HepG2 (cell line): ENCODE measurements around the gene KIAA1328. TPM values are rescaled to one million over a fixed set of nuclear protein-coding genes. Genes with fewer than 3 reads are reported as not detected.

ENCODE experiments used
- ATAC-seq: fragments of 200-7000 bp; cut with Tn5 transposase; 3 replicates; pipeline ENCODE4 v1.9.1; 2020; ENCODE audit warnings: mild to moderate bottlenecking, moderate library complexity
- BruUV-seq: library from RNA; stranded (reverse); fragments of 400-500 nt; replicated peaks from 2 replicates; lab custom pipeline; 2021; lab: Mats Ljungman, UMichigan
- CTCF ChIA-PET: fragments of 300-600 bp; formaldehyde crosslinking; extraction: SDS; loops from one replicate; lab custom pipeline; 2021; ENCODE audit warnings: low total read pairs, inconsistent platforms, low intra/inter-chr PET ratio; lab: Yijun Ruan, JAX
- POLR2A ChIA-PET: fragments of 350-600 bp; sonication (Branson Sonifier 250); formaldehyde crosslinking; loops from one replicate; lab custom pipeline; 2020; ENCODE audit warnings: antibody characterized with exemption, inconsistent platforms; lab: Yijun Ruan, JAX
- DNase-seq: peaks from one replicate; pipeline ENCODE4 v3.0.0-alpha.2; 2015; ENCODE audit warnings: low spot score
- FAIRE-seq: peaks from 3 replicates; lab custom pipeline; 2011; peaks lifted over from hg19 to GRCh38; lab: Jason Lieb, UNC
- H2AFZ ChIP-seq: one replicate; pipeline ENCODE4 v1.6.1; 2011; ENCODE audit warnings: low read length, inconsistent platforms
- H3K27ac ChIP-seq: fragments of 300-600 bp; 3 replicates; pipeline ENCODE4 v1.8.0; 2011; ENCODE audit warnings: mixed run types, mild to moderate bottlenecking, mixed read lengths, low read length, inconsistent platforms; ENCODE audit not compliant: insufficient read depth; ENCODE audit errors: extremely low read length
- H3K27me3 ChIP-seq, 2 experiments: fragments of 200-600 bp in 1 of 2; 2 replicates in 1 of 2; 3 replicates in 1 of 2; pipeline versions ENCODE4 v1.6.0 to v1.8.0; 2011; ENCODE audit warnings: low read length in 2 of 2, mild to moderate bottlenecking in 2 of 2, moderate library complexity in 2 of 2, inconsistent platforms in 1 of 2; ENCODE audit not compliant: insufficient read depth in 2 of 2, control insufficient read depth in 1 of 2
- H3K36me3 ChIP-seq, 2 experiments: fragments of 200-600 bp in 1 of 2; replicated peaks in 1 of 2; 2 replicates in 1 of 2; 3 replicates in 1 of 2; pipeline versions ENCODE4 v1.5.1 to v1.8.0; 2011; ENCODE audit warnings: low read length in 2 of 2, inconsistent platforms in 1 of 2; ENCODE audit not compliant: insufficient read depth in 2 of 2, control insufficient read depth in 1 of 2
- H3K4me1 ChIP-seq: 2 replicates; pipeline ENCODE4 v1.5.1; 2012; ENCODE audit warnings: low read length, inconsistent platforms; ENCODE audit not compliant: insufficient read depth
- H3K4me2 ChIP-seq: 2 replicates; pipeline ENCODE4 v1.6.0; 2011; ENCODE audit warnings: low read depth, low read length, inconsistent platforms
- H3K4me3 ChIP-seq, 3 experiments: fragments of 200-600 bp in 1 of 3; sonication (generic), shearing (Covaris generic) in 1 of 3; replicated peaks in 1 of 3; 2 replicates each; pipeline ENCODE4 v1.5.1; 2011 to 2016; ENCODE audit warnings: low read length in 3 of 3, inconsistent platforms in 2 of 3, low read depth in 2 of 3, mild to moderate bottlenecking in 2 of 3, control low read depth in 1 of 3, mixed read lengths in 1 of 3; ENCODE audit not compliant: insufficient read depth in 1 of 3
- H3K79me2 ChIP-seq: one replicate; pipeline ENCODE4 v1.6.1; 2011; ENCODE audit warnings: low read length, inconsistent platforms; ENCODE audit not compliant: insufficient read depth
- H3K9ac ChIP-seq: 2 replicates; pipeline ENCODE4 v1.6.0; 2011; ENCODE audit warnings: mild to moderate bottlenecking, low read depth, low read length, inconsistent platforms; ENCODE audit not compliant: insufficient read depth
- H3K9me3 ChIP-seq: 2 replicates; pipeline ENCODE4 v1.5.1; 2012; ENCODE audit warnings: mild to moderate bottlenecking, low read length
- H4K20me1 ChIP-seq: 2 replicates; pipeline ENCODE4 v1.6.0; 2011; ENCODE audit warnings: inconsistent platforms, mild to moderate bottlenecking, low read length, moderate library complexity; ENCODE audit not compliant: insufficient read depth
- ATF4 ChIP-seq, 2 experiments: fragments of 450-650 bp in 1 of 2; sonication (generic) in 1 of 2; formaldehyde crosslinking; IDR thresholded peaks; 2 replicates each; pipeline versions ENCODE4 v1.5.0 to v1.8.0; 2020 to 2022; ENCODE audit warnings: mild to moderate bottlenecking in 1 of 2, missing genetic modification reagents in 1 of 2
- FOXJ3 ChIP-seq: sonication (generic); formaldehyde crosslinking; IDR thresholded peaks from 2 replicates; pipeline ENCODE4 v1.4.0; 2020; ENCODE audit warnings: missing genetic modification reagents, mild to moderate bottlenecking, borderline replicate concordance
- KMT2B ChIP-seq: IDR thresholded peaks from 2 replicates; pipeline ENCODE4 v1.6.1; 2016; ENCODE audit warnings: missing genetic modification reagents, missing compliant biosample characterization
- MXI1 ChIP-seq: IDR thresholded peaks from 3 replicates; pipeline ENCODE4 v1.6.1; 2012; ENCODE audit warnings: low read depth, low read length, inconsistent platforms, borderline replicate concordance
- SNAI1 ChIP-seq: sonication (generic); formaldehyde crosslinking; IDR thresholded peaks from 2 replicates; pipeline ENCODE4 v1.5.0; 2020; ENCODE audit warnings: mild to moderate bottlenecking, missing genetic modification reagents, borderline replicate concordance
- TFE3 ChIP-seq: IDR thresholded peaks from 2 replicates; pipeline ENCODE4 v1.6.1; 2016
- WGBS: methylation state at CpG from one replicate; pipeline ENCODE4 v1.1.6; 2017; ENCODE audit warnings: low lambda C conversion rate; 5-methylcytosine and 5-hydroxymethylcytosine counted together
- in situ Hi-C: cut with HindIII; loops from 2 replicates; pipeline ENCODE4 v1.10.0; 2017; ENCODE audit warnings: low pct_unique_long_range_greater_than_20kb; ENCODE audit not compliant: extremely low pct_ligation_motif_present
- intact Hi-C: fragments of 100-400 bp; cut with micrococcal nuclease; formaldehyde crosslinking; loops from one replicate; pipeline ENCODE4 v1.10.0; 2022; ENCODE audit not compliant: unreplicated experiment
- polyA plus RNA-seq, 8 experiments: library from polyadenylated mRNA; depleted of rRNA in 3 of 8; stranded (reverse) in 7 of 8; unstranded in 1 of 8; fragments of >200 nt; fragmentation: Illumina TruSeq in 4 of 8; extraction: Trizol in 4 of 8; gene quantifications; 2 replicates each; pipeline versions ENCODE4 v1.2.1 to v1.2.3, GENCODE V29; 2011 to 2016; ENCODE audit warnings: low read depth in 4 of 8, missing spikeins in 1 of 8, mixed read lengths in 1 of 8; ENCODE audit not compliant: insufficient read depth in 1 of 8
- total RNA-seq, 5 experiments: library from RNA; depleted of rRNA; stranded (reverse); fragments of >200 nt; fragmentation: Illumina TruSeq; extraction: Trizol; gene quantifications; 2 replicates each; pipeline ENCODE4 v1.2.3, GENCODE V29; 2016; ENCODE audit warnings: low read depth in 1 of 5
- TF ChIP-seq, protein P1 (sequence below): sonication (generic); formaldehyde crosslinking; IDR thresholded peaks from 2 replicates; pipeline ENCODE4 v1.9.0; 2022; ENCODE audit warnings: missing genetic modification reagents, mild to moderate bottlenecking, borderline replicate concordance

Gene KIAA1328
- total and polyA plus RNA-seq, 2 of the 13 experiments (the other 11 are each of a cell fraction or from before 2014, with no cell fraction given) = 4.1 to 6.0 TPM

DNA sequence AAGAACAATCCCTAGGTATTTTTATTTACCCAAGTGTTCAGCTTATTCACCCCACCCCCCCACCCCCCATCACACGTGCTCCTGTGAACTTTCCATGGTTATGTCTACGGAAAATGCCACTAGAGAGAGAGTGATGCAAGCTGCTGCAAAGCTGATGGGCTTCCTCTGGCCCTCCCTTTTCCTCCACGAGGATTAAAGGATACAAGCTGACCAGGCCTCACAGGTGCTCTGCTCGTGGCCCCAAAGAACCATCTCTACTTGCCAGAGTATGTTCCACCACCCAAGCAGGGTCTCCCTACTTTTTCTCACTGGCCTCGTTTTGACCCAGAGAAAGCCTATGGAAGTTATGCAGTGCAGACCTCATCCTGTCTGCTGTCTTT lies 394.1 kb downstream of the KIAA1328 start:
- H3K4me1 ChIP-seq = no peaks in the 10 kb centered on the region
- no peak overlapping the region for H3K27ac ChIP-seq
- H3K4me3 ChIP-seq = no peak overlapping the region
- H3K36me3 ChIP-seq = no peaks in the 10 kb centered on the region
- ATAC-seq (no peak), FAIRE-seq (no peak), DNase-seq (no peak)
- WGBS = 52% methylated on average over 4 of the region's 5 CpGs
- no peaks in the 10 kb centered on the region for H4K20me1 ChIP-seq
- POLR2A ChIA-PET = no interaction called here
- no TSS peak for BruUV-seq
- no peaks in the 10 kb centered on the region for H3K79me2 ChIP-seq
- in situ Hi-C loops = no loop called here
- H3K9ac ChIP-seq = no peak overlapping the region
- no peak overlapping the region for H3K4me2 ChIP-seq
- H3K9me3 ChIP-seq = no peaks in the 10 kb centered on the region
- intact Hi-C loops = no loop called here
- H3K27me3 ChIP-seq = no peaks in the 10 kb centered on the region
- no peak overlapping the region for H2AFZ ChIP-seq
- no peak for TF ChIP-seq FOXJ3 (CRISPR knock-in tag)
- no peak for TF ChIP-seq KMT2B
- no peak for TF ChIP-seq TFE3 (CRISPR knock-in tag)
- TF ChIP-seq SNAI1 (CRISPR knock-in tag) = no peak
- peak in 1 of 2 experiments; percentile 87; a peak in 2 of 4 replicates for TF ChIP-seq ATF4 (CRISPR knock-in tag; IDR thresholded peaks at IDR 0.05)
- TF ChIP-seq, protein P1, sequence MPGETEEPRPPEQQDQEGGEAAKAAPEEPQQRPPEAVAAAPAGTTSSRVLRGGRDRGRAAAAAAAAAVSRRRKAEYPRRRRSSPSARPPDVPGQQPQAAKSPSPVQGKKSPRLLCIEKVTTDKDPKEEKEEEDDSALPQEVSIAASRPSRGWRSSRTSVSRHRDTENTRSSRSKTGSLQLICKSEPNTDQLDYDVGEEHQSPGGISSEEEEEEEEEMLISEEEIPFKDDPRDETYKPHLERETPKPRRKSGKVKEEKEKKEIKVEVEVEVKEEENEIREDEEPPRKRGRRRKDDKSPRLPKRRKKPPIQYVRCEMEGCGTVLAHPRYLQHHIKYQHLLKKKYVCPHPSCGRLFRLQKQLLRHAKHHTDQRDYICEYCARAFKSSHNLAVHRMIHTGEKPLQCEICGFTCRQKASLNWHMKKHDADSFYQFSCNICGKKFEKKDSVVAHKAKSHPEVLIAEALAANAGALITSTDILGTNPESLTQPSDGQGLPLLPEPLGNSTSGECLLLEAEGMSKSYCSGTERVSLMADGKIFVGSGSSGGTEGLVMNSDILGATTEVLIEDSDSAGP (CRISPR knock-in tag) = no peak
- no peak for TF ChIP-seq MXI1
- CTCF ChIA-PET = no interaction called here
